GM18858 (cell line): ENCODE measurements around the gene COL6A3.
"Not testable (repeated sequence)": the region's sequence is repeated elsewhere in the genome, so short reads cannot be mapped to it uniquely, and the experiment has no call there.

Experiments used
- ATAC-seq: cut with Tn5 transposase; IDR thresholded peaks from one replicate; pipeline ENCODE4 v1.9.1; 2021; ENCODE audit not compliant: unreplicated experiment

The COL6A3 gene

GRCh38 chr2:237319086-237319820 lies 94.7 kb downstream of the COL6A3 start:
- ATAC-seq: no peak

- no peak for ATAC-seq
These were observed 97.6 kb downstream of the COL6A3 start for GRCh38 chr2:237316339-237316738.

GRCh38 chr2:237315829-237316225 lies 98.1 kb downstream of the COL6A3 start:
- no peak for ATAC-seq

- ATAC-seq: no peak
These were observed 98.7 kb downstream of the COL6A3 start for GRCh38 chr2:237315170-237315828.

- ATAC-seq: no peak
These were observed 99.3 kb downstream of the COL6A3 start for GRCh38 chr2:237314681-237315080.

GRCh38 chr2:237314198-237314597 lies 99.8 kb downstream of the COL6A3 start:
- ATAC-seq: no peak

- no peak for ATAC-seq
These were observed 101.8 kb downstream of the COL6A3 start for GRCh38 chr2:237312021-237312755.

GRCh38 chr2:237310515-237311114 lies 103.3 kb downstream of the COL6A3 start:
- no peak for ATAC-seq

GRCh38 chr2:237309416-237309815 lies 104.5 kb downstream of the COL6A3 start:
- ATAC-seq: no peak

GRCh38 chr2:237309011-237309410 lies 105.0 kb downstream of the COL6A3 start:
- ATAC-seq: no peak

- no peak for ATAC-seq
These were observed 106.5 kb downstream of the COL6A3 start for GRCh38 chr2:237307474-237307873.

GRCh38 chr2:237306787-237307170 lies 107.2 kb downstream of the COL6A3 start:
- no peak for ATAC-seq

GRCh38 chr2:237306083-237306786 lies 107.7 kb downstream of the COL6A3 start:
- ATAC-seq: no peak

- no peak for ATAC-seq
These were observed 108.4 kb downstream of the COL6A3 start for GRCh38 chr2:237305579-237305978.

- ATAC-seq: no peak
These were observed 109.0 kb downstream of the COL6A3 start for GRCh38 chr2:237304763-237305514.

- not testable (repeated sequence) for ATAC-seq
These were observed 110.7 kb downstream of the COL6A3 start for GRCh38 chr2:237303244-237303643.

GRCh38 chr2:237301595-237301994 lies 112.4 kb downstream of the COL6A3 start:
- no peak for ATAC-seq

- ATAC-seq: no peak
These were observed 113.2 kb downstream of the COL6A3 start for GRCh38 chr2:237300739-237301138.

GRCh38 chr2:237299906-237300305 lies 114.1 kb downstream of the COL6A3 start:
- ATAC-seq: no peak
